HepG2 (cell line): ENCODE measurements around the gene MT4. TPM values are rescaled to one million over a fixed set of nuclear protein-coding genes. Genes with fewer than 3 reads are reported as not detected.

Experiments
- CREB1 ChIP-seq, 2 experiments: fragments of 450-650 bp in 1 of 2; IDR thresholded peaks; 2 replicates each; pipeline ENCODE4 v1.6.1; 2016 to 2017; ENCODE audit warnings: control low read depth in 1 of 2, mild to moderate bottlenecking in 1 of 2, missing compliant biosample characterization in 1 of 2, missing genetic modification characterization in 1 of 2
- ELK4 ChIP-seq: sonication (generic); formaldehyde crosslinking; IDR thresholded peaks from 2 replicates; pipeline ENCODE4 v1.9.0; 2021; ENCODE audit warnings: missing genetic modification reagents, borderline replicate concordance
- FIP1L1 ChIP-seq: fragments of 200-400 bp; formaldehyde crosslinking; IDR thresholded peaks from 2 replicates; pipeline ENCODE4 v1.6.1; 2018; ENCODE audit warnings: low read depth, mild to moderate bottlenecking, low read length, moderate library complexity, borderline replicate concordance; ENCODE audit not compliant: insufficient read depth
- HNRNPK ChIP-seq: fragments of 200-400 bp; formaldehyde crosslinking; IDR thresholded peaks from 2 replicates; pipeline ENCODE4 v1.6.1; 2018; ENCODE audit warnings: low read length, low read depth, moderate library complexity, mild to moderate bottlenecking; ENCODE audit not compliant: poor library complexity, severe bottlenecking
- HOXA3 ChIP-seq: sonication (generic); formaldehyde crosslinking; IDR thresholded peaks from 2 replicates; pipeline ENCODE4 v1.5.0; 2020; ENCODE audit warnings: missing genetic modification reagents
- KAT2B ChIP-seq: fragments of 150-350 bp; IDR thresholded peaks from 2 replicates; pipeline ENCODE4 v1.6.1; 2014; ENCODE audit warnings: low read depth, low read length, borderline replicate concordance
- NFYC ChIP-seq: IDR thresholded peaks from 2 replicates; pipeline ENCODE4 v1.6.1; 2016; ENCODE audit warnings: missing genetic modification reagents, missing compliant biosample characterization
- PRDM10 ChIP-seq: sonication (generic); formaldehyde crosslinking; IDR thresholded peaks from 2 replicates; pipeline ENCODE4 v1.4.0; 2020; ENCODE audit warnings: low read depth, missing genetic modification reagents
- RFX1 ChIP-seq: fragments of 450-650 bp; IDR thresholded peaks from 2 replicates; pipeline ENCODE4 v1.6.1; 2017
- SALL2 ChIP-seq: sonication (generic); formaldehyde crosslinking; IDR thresholded peaks from 2 replicates; pipeline ENCODE4 v1.8.1; 2023; ENCODE audit warnings: mild to moderate bottlenecking, missing genetic modification reagents, inconsistent platforms
- ZMYM2 ChIP-seq: sonication (generic); formaldehyde crosslinking; IDR thresholded peaks from 2 replicates; pipeline ENCODE4 v1.8.0; 2022; ENCODE audit warnings: mild to moderate bottlenecking, missing genetic modification reagents
- ZNF331 ChIP-seq: sonication (generic); formaldehyde crosslinking; IDR thresholded peaks from 2 replicates; pipeline ENCODE4 v1.4.0; 2020; ENCODE audit warnings: missing genetic modification reagents
- polyA plus RNA-seq, 8 experiments: library from polyadenylated mRNA; depleted of rRNA in 3 of 8; stranded (reverse) in 7 of 8; unstranded in 1 of 8; fragments of >200 nt; fragmentation: Illumina TruSeq in 4 of 8; extraction: Trizol in 4 of 8; gene quantifications; 2 replicates each; pipeline versions ENCODE4 v1.2.1 to v1.2.3, GENCODE V29; 2011 to 2016; ENCODE audit warnings: low read depth in 4 of 8, missing spikeins in 1 of 8, mixed read lengths in 1 of 8; ENCODE audit not compliant: insufficient read depth in 1 of 8
- total RNA-seq, 5 experiments: library from RNA; depleted of rRNA; stranded (reverse); fragments of >200 nt; fragmentation: Illumina TruSeq; extraction: Trizol; gene quantifications; 2 replicates each; pipeline ENCODE4 v1.2.3, GENCODE V29; 2016; ENCODE audit warnings: low read depth in 1 of 5
- TF ChIP-seq, protein P1 (sequence below), 2 experiments: sonication (generic) in 1 of 2; formaldehyde crosslinking in 1 of 2; IDR thresholded peaks; 2 replicates each; pipeline versions ENCODE4 v1.6.1 to v1.9.0; 2014 to 2022; ENCODE audit warnings: antibody characterized with exemption in 1 of 2, borderline replicate concordance in 1 of 2, inconsistent platforms in 1 of 2, low read depth in 1 of 2, missing genetic modification reagents in 1 of 2
- TF ChIP-seq, protein P2 (sequence below): sonication (generic); formaldehyde crosslinking; IDR thresholded peaks from 2 replicates; pipeline ENCODE4 v1.8.0; 2022; ENCODE audit warnings: missing genetic modification reagents, mild to moderate bottlenecking, borderline replicate concordance
- TF ChIP-seq, protein P3 (sequence below): sonication (generic); formaldehyde crosslinking; IDR thresholded peaks from 2 replicates; pipeline ENCODE4 v1.4.0; 2020; ENCODE audit warnings: missing genetic modification reagents, borderline replicate concordance

MT4 gene
- total and polyA plus RNA-seq, 2 of the 13 experiments (the other 11 are each of a cell fraction or from before 2014, with no cell fraction given), result not detected

DNA sequence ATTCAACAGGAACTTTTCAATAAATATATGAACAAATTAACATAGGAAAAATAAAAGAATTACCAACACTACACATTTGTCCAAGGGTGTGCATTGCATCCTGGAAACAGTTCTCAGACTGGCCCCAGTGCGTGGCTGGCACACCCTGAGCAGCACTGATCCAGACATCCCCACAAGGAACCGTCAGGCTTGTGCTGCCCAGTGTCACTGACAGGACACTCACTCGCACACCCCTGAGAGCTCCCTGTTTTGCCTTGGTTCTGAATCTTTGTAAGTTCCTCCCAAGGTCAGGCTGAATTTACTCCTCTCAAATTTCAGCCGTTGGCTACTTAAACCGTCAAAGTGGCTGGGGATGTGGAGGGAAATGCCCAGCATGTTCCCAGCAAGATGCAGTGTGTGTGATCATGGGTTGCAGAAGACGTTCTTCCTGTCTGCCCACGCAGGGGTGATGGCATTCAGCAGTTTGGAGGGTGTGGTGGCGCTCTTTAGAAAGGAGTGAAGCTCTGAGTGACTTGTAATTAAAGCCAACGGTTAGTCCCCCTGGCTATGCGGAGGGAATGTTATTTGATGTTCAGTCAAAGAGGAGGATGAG, 45.2 kb downstream of the MT4 start (continued):
- TF ChIP-seq, protein P1, sequence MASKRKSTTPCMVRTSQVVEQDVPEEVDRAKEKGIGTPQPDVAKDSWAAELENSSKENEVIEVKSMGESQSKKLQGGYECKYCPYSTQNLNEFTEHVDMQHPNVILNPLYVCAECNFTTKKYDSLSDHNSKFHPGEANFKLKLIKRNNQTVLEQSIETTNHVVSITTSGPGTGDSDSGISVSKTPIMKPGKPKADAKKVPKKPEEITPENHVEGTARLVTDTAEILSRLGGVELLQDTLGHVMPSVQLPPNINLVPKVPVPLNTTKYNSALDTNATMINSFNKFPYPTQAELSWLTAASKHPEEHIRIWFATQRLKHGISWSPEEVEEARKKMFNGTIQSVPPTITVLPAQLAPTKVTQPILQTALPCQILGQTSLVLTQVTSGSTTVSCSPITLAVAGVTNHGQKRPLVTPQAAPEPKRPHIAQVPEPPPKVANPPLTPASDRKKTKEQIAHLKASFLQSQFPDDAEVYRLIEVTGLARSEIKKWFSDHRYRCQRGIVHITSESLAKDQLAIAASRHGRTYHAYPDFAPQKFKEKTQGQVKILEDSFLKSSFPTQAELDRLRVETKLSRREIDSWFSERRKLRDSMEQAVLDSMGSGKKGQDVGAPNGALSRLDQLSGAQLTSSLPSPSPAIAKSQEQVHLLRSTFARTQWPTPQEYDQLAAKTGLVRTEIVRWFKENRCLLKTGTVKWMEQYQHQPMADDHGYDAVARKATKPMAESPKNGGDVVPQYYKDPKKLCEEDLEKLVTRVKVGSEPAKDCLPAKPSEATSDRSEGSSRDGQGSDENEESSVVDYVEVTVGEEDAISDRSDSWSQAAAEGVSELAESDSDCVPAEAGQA (IDR thresholded peaks at IDR 0.05; ENCODE audit: low read depth), result no peak
- TF ChIP-seq, protein P1 (CRISPR knock-in tag; IDR thresholded peaks at IDR 0.05; ENCODE audit: borderline replicate concordance), result no peak
- no peak for TF ChIP-seq HNRNPK
- no peak for TF ChIP-seq PRDM10 (CRISPR knock-in tag)
- no peak for TF ChIP-seq KAT2B
- TF ChIP-seq HOXA3, result 0 out of 2 replicates have a peak, but pooled peaks have one; percentile 17
- no peak for TF ChIP-seq CREB1 (IDR thresholded peaks at IDR 0.05)
- TF ChIP-seq CREB1 (CRISPR knock-in tag; IDR thresholded peaks at IDR 0.05), result no peak
- no peak for TF ChIP-seq FIP1L1
- no peak for TF ChIP-seq RFX1
- no peak for TF ChIP-seq ZMYM2 (CRISPR knock-in tag)
- TF ChIP-seq, protein P2, sequence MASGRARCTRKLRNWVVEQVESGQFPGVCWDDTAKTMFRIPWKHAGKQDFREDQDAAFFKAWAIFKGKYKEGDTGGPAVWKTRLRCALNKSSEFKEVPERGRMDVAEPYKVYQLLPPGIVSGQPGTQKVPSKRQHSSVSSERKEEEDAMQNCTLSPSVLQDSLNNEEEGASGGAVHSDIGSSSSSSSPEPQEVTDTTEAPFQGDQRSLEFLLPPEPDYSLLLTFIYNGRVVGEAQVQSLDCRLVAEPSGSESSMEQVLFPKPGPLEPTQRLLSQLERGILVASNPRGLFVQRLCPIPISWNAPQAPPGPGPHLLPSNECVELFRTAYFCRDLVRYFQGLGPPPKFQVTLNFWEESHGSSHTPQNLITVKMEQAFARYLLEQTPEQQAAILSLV, result peak; percentile 64; the same call in 1 of the 2 replicates
- TF ChIP-seq ELK4, result no peak
- no peak for TF ChIP-seq ZNF331 (CRISPR knock-in tag)
- TF ChIP-seq NFYC (CRISPR knock-in tag), result no peak
- TF ChIP-seq SALL2 (CRISPR knock-in tag), result no peak
- TF ChIP-seq, protein P3, sequence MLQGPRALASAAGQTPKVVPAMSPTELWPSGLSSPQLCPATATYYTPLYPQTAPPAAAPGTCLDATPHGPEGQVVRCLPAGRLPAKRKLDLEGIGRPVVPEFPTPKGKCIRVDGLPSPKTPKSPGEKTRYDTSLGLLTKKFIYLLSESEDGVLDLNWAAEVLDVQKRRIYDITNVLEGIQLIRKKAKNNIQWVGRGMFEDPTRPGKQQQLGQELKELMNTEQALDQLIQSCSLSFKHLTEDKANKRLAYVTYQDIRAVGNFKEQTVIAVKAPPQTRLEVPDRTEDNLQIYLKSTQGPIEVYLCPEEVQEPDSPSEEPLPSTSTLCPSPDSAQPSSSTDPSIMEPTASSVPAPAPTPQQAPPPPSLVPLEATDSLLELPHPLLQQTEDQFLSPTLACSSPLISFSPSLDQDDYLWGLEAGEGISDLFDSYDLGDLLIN, result no peak
